Measurements from ENCODE around the gene SP3.

GRCh38 chr2:173940208-173941020, 24.8 kb downstream of the SP3 start:
- TF ChIP-seq CTCF (conservative IDR thresholded peaks at IDR 0.05; ENCODE audit: low read depth in 2 of 2): no peak
- no peak for TF ChIP-seq POLR2AphosphoS5 (IDR thresholded peaks at IDR 0.05; ENCODE audit: low read depth)
- no peak for TF ChIP-seq EZH2 (IDR thresholded peaks at IDR 0.05; ENCODE audit: low read depth, unreplicated experiment)

Measured in GM23338 (cell line).